Common myeloid progenitor, CD34-positive (primary cell): ENCODE results near the gene RASL10A.
"Not testable (repeated sequence)": the region's sequence is repeated elsewhere in the genome, so short reads cannot be mapped to it uniquely, and the experiment has no call there.

Experiments used
- CTCF ChIA-PET: fragments of 350-600 bp; sonication (Branson Sonifier 250); formaldehyde crosslinking; loops from one replicate; lab custom pipeline; 2021; ENCODE audit warnings: antibody characterized with exemption; lab: Charles Lee
- POLR2A ChIA-PET: fragments of 350-600 bp; sonication (Branson Sonifier 250); formaldehyde crosslinking; loops from one replicate; lab custom pipeline; 2021; ENCODE audit warnings: antibody characterized with exemption; lab: Charles Lee
- DNase-seq, 3 donors: peaks; one replicate each; pipeline versions ENCODE4 v3.0.0 to v3.0.0-alpha.2; 2013
- H3K27ac ChIP-seq, 2 experiments: 1 replicate in 1 of 2; 2 replicates in 1 of 2; pipeline ENCODE4 v1.7.0; 2013; ENCODE audit warnings: inconsistent platforms in 2 of 2, low read length in 2 of 2, mild to moderate bottlenecking in 2 of 2, low read depth in 1 of 2, moderate library complexity in 1 of 2; ENCODE audit not compliant: severe bottlenecking in 2 of 2, insufficient read depth in 1 of 2, poor library complexity in 1 of 2
- H3K27me3 ChIP-seq, 5 experiments: replicated peaks in 2 of 5; 1 replicate in 3 of 5; 2 replicates in 2 of 5; pipeline versions ENCODE4 v1.6.1 to v1.7.0; 2013; ENCODE audit warnings: low read length in 4 of 5, mild to moderate bottlenecking in 2 of 5, moderate library complexity in 2 of 5, inconsistent platforms in 1 of 5; ENCODE audit not compliant: insufficient read depth in 5 of 5, control insufficient read depth in 4 of 5
- H3K36me3 ChIP-seq, 4 experiments: 1 replicate in 2 of 4; 2 replicates in 2 of 4; pipeline versions ENCODE4 v1.6.1 to v1.7.0; 2013; ENCODE audit warnings: low read length in 3 of 4, control low read depth in 1 of 4, mild to moderate bottlenecking in 1 of 4; ENCODE audit not compliant: control insufficient read depth in 4 of 4, insufficient read depth in 4 of 4
- H3K4me1 ChIP-seq, 4 experiments: 1 replicate in 3 of 4; 2 replicates in 1 of 4; pipeline versions ENCODE4 v1.6.1 to v1.7.1; 2013; ENCODE audit warnings: low read length in 3 of 4, mild to moderate bottlenecking in 3 of 4, control low read depth in 1 of 4, inconsistent platforms in 1 of 4, moderate library complexity in 1 of 4; ENCODE audit not compliant: control insufficient read depth in 4 of 4, insufficient read depth in 4 of 4; ENCODE audit errors: control extremely low read depth in 1 of 4
- H3K4me3 ChIP-seq, 7 experiments: 1 replicate in 4 of 7; 2 replicates in 3 of 7; pipeline versions ENCODE4 v1.5.1 to v1.7.0; 2013; ENCODE audit warnings: mild to moderate bottlenecking in 7 of 7, low read length in 6 of 7, moderate library complexity in 6 of 7, inconsistent platforms in 2 of 7, low read depth in 2 of 7, control low read depth in 1 of 7; ENCODE audit not compliant: insufficient read depth in 4 of 7, control insufficient read depth in 1 of 7; ENCODE audit errors: extremely low read depth in 1 of 7
- H3K9me3 ChIP-seq, 5 experiments: 1 replicate in 4 of 5; 2 replicates in 1 of 5; pipeline versions ENCODE4 v1.6.1 to v1.7.1; 2013; ENCODE audit warnings: low read length in 4 of 5, mild to moderate bottlenecking in 2 of 5, inconsistent platforms in 1 of 5, low read depth in 1 of 5, moderate library complexity in 1 of 5; ENCODE audit not compliant: control insufficient read depth in 4 of 5, insufficient read depth in 2 of 5; ENCODE audit errors: control extremely low read depth in 1 of 5
- WGBS: methylation state at CpG from one replicate; pipeline ENCODE4 v1.1.5; 2013; ENCODE audit not compliant: insufficient coverage; 5-methylcytosine and 5-hydroxymethylcytosine counted together

The RASL10A gene

DNA sequence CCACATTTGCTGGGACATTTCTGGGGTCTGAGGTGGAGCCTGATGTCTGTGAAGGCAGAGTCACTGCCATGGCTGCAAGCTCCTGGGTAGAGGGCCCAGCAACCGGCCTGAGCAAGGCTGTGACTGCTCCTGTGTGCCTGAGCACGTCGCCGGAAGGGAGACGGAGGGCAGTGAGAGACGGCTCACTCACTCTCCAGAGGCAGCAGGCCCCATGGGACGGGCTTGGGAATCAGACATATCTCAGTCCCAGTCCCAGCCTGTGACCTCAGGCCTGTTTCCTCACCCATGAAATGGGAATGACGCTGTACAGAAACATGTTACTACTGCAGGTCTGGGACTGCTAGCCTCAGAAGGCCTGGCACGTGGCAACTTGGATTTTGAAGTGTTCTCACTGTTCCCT, 36.4 kb upstream of the RASL10A start:
- no peaks in the 10 kb centered on the region for H3K4me1 ChIP-seq
- WGBS: 100% methylated on average over 7 of the region's 9 CpGs

DNA sequence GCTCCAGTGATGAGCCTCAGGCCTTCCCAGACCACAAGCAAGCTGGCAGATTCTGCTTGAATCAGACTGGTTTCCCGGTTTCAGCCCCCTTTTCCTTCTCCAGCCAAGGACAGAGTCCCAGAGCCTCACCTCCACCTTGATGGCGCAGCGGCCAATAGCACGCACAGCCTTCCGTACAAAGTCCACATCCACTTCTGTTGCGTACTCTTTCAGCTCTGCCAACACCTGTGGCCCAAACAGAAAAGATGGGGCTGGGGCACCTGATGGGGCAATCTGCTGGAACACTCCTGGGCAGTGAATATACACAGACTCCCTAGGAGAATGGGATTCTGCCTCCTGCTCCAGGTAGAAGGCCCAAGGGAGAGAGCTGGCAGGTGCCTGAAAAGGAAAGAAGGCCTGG, 35.5 kb upstream of the RASL10A start:
- H3K27me3 ChIP-seq: no peaks in the 10 kb centered on the region
- H3K9me3 ChIP-seq: no peaks in the 10 kb centered on the region
- no peak overlapping the region for H3K4me3 ChIP-seq
- H3K4me1 ChIP-seq: no peaks in the 10 kb centered on the region
- POLR2A ChIA-PET: no interaction called here
- H3K27ac ChIP-seq: no peak overlapping the region
- no peak for DNase-seq
- H3K36me3 ChIP-seq: peaks cover 23 to 99% (median 85%) of the 10 kb centered on the region in 4 experiments
- 100% methylated on average over 6 of the region's 6 CpGs for WGBS
- CTCF ChIA-PET: interaction anchor here (1.0 to 1.1 kb wide), 3 partner anchors 9 to 174 kb away, joined by 3 to 4 read pairs (median 3); no protein-coding TSS in a partner anchor

More for the DNA sequence above, 36.4 kb upstream of the RASL10A start:
- POLR2A ChIA-PET: no interaction called here
- H3K36me3 ChIP-seq: peaks cover 22 to 99% (median 82%) of the 10 kb centered on the region in 4 experiments
- H3K4me3 ChIP-seq: no peak overlapping the region
- CTCF ChIA-PET: interaction anchor here (1.1 kb wide), 1 partner anchor 10 kb away, joined by 4 read pairs; no protein-coding TSS in a partner anchor
- no peaks in the 10 kb centered on the region for H3K9me3 ChIP-seq
- no peak for DNase-seq
- no peak overlapping the region for H3K27ac ChIP-seq
- no peaks in the 10 kb centered on the region for H3K27me3 ChIP-seq

DNA sequence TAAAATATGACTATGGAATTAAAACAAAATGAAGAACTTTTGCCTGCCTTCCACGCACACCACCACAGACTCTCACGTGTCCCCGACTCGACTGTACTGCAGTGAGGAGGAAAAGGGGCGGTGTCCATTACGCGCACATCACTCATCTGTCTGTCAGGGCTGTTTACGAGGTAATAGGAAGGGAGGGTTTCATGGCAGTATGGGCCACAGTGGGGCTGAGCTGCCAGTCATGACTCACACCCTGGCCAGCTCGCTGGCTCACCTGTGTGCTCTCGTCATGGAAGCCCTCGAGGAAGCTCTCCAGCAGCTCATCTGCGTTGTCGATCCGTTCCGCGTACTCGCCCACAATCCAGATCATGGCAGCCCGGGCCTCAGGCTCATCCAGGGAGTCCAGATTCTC, 33.5 kb upstream of the RASL10A start:
- peaks cover 22 to 88% (median 76%) of the 10 kb centered on the region in 4 experiments for H3K36me3 ChIP-seq
- ChIA-PET POLR2A (no interaction called here), CTCF (no interaction called here)
- H3K27me3 ChIP-seq: no peaks in the 10 kb centered on the region
- no peak for DNase-seq
- no peak overlapping the region for H3K27ac ChIP-seq
- H3K4me1 ChIP-seq: peaks cover 0 to 3% (median 0%) of the 10 kb centered on the region in 4 experiments
- WGBS: 94% methylated on average over 15 of the region's 18 CpGs
- H3K4me3 ChIP-seq: no peak overlapping the region
- no peaks in the 10 kb centered on the region for H3K9me3 ChIP-seq

DNA sequence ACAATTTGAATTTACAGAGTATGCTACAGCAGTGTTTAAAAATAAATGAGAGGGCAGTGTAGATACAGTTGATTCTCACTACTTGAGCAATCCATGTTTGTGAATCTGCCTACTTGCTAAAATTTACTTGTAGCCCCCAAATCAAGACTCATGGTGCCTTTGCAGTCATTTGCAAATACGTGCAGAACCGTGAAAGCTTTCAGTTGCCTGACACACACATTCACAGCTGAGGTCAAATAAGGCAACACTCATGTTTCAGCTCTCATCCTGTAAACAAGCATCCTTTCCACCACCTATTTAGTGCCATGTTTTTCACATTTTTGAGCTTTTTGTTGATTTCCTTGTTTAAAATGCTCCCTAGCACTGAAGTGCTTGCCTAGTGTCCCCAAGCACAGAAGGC, 32.5 kb upstream of the RASL10A start:
- Histone ChIP-seq H3K4me1 (peaks cover 0 to 7% (median 0%) of the 10 kb centered on the region in 4 experiments), H3K27me3 (no peaks in the 10 kb centered on the region), H3K27ac (no peak overlapping the region), H3K4me3 (no peak overlapping the region), H3K9me3 (no peaks in the 10 kb centered on the region), H3K36me3 (peaks cover 23 to 86% (median 72%) of the 10 kb centered on the region in 4 experiments)
- DNase-seq: no peak
- WGBS: 97% methylated on average over 2 of the region's 2 CpGs
- ChIA-PET CTCF (interaction anchor here (1.3 kb wide), 1 partner anchor 22 kb away, joined by 3 read pairs; no protein-coding TSS in a partner anchor), POLR2A (interaction anchor here (0.6 kb wide), 1 partner anchor 39 kb away, joined by 3 read pairs; no protein-coding TSS in a partner anchor)

DNA sequence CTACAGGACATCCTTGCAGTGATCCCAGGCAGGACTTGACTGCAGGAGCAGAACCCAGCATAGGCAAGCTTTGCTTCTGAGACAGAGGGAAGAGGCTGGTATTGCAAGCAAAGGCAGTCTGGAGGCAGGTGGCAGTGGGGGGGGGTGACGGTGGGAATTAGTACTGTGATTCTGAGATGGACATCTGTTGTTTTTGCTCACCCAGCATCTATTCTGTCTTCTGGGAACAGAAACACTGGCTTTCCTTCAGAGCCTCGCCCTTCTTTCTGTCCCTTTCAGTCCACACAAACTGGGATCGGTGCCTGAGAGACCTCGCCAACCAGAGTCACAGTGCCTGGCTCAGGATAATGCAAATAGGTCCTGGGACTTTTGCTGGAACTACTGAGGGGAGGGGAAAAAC, 31.2 kb upstream of the RASL10A start:
- Histone ChIP-seq H3K27ac (no peak overlapping the region), H3K9me3 (no peaks in the 10 kb centered on the region), H3K4me3 (no peak overlapping the region), H3K4me1 (peaks cover 0 to 17% (median 3%) of the 10 kb centered on the region in 4 experiments), H3K36me3 (peaks cover 23 to 87% (median 68%) of the 10 kb centered on the region in 4 experiments), H3K27me3 (no peaks in the 10 kb centered on the region)
- DNase-seq: no peak
- POLR2A ChIA-PET: no interaction called here
- WGBS: 96% methylated on average over 4 of the region's 4 CpGs
- CTCF ChIA-PET: interaction anchor here (0.7 kb wide), 1 partner anchor 12 kb away, joined by 3 read pairs; no protein-coding TSS in a partner anchor

DNA sequence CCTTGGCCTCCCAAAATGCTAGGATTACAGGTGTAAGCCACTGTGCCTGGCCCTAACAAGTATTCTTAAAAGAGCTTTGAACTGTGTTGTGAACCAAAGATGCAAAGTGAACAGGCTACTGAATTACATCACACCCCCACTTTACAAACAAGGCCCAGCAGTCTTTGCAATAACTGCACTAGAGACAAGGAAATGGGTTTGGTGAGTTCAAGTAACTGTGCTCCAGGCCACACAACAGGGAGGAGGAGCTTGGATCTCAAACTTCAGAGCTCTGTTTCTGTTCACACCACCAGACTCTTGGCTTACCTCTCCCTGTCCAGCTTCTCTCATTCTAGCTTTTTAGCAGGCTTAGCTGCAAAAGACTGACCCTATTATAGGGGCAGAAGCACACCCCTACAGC, 30.4 kb upstream of the RASL10A start:
- DNase-seq: no peak
- Histone ChIP-seq H3K36me3 (peaks cover 23 to 87% (median 69%) of the 10 kb centered on the region in 4 experiments), H3K4me3 (no peak overlapping the region), H3K4me1 (peaks cover 0 to 17% (median 3%) of the 10 kb centered on the region in 4 experiments), H3K9me3 (no peaks in the 10 kb centered on the region), H3K27me3 (no peaks in the 10 kb centered on the region), H3K27ac (no peak overlapping the region)
- POLR2A ChIA-PET: no interaction called here
- CTCF ChIA-PET: no interaction called here

DNA sequence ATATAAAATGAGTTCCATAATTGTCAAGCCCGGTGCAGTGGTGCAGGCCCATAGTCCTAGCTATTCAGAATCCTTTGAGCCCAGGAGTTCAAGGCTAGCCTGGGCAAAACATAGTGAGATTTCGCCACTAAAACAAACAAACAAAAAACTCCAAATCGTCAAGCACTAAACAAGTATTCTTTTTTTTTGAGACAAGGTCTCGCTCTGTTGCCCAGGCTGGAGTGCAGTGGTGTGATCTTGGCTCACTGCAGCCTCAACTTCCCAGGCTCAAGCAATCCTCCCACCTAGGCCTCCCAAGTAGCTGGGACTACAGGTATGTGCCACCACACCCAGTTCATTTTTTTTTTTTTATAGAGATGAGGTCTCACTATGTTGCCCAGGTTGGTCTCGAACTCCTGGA, 29.4 kb upstream of the RASL10A start:
- H3K27ac ChIP-seq, CTCF ChIA-PET, H3K27me3 ChIP-seq, DNase-seq, H3K4me3 ChIP-seq, POLR2A ChIA-PET, H3K9me3 ChIP-seq: not testable (repeated sequence)
- Histone ChIP-seq H3K36me3 (peaks cover 22 to 87% (median 71%) of the 10 kb centered on the region in 4 experiments), H3K4me1 (peaks cover 0 to 17% (median 3%) of the 10 kb centered on the region in 4 experiments)
- WGBS: 93% methylated on average over 5 of the region's 5 CpGs
